Measurements from ENCODE around the gene FAXDC2. TPM values are rescaled to one million over a fixed set of nuclear protein-coding genes. Genes with fewer than 3 reads are reported as not detected.

The FAXDC2 gene
- total and polyA plus RNA-seq, 2 of the 8 experiments (the other 6 are each of a cell fraction or from before 2014, with no cell fraction given), result 3.7 to 5.9 TPM

DNA sequence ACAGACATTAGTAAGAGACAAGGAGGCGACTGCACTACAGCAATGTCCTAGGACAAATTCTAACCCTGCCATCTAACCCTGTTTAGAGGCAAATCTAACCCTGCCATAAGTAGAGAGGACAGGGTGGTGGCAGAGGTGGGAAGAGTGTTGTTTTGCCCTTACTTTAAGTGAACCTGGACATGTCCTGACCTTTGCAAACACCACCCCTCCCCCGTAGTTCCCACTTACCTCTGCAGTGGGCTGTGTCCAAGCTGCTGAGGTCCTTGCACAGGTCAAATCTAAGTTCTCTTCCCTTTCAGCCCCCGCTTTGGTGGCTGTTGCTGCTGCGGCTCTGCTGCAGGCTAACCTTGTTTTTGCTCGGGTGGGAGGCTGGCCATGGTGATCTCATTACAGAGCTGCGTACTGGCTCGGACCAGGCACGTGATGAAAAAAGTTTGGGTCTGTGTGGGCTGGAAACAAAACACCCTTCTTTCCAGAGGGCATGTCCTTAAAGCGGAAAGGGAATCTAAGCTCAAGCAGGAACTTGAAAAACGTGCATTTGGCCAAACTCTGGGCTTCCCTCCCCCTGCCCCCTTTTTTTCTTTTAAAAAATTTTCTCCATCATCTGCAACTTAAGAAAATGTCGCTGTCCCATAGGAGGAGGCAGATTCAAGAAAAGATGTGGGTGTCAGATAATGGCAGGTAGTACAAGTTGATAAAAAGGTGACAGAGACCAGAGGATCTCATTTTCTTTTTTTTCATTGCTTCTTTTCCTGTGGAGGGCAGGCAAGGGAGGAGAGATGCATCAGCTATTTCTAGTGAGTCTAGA, at the start of gene FAXDC2 (continued):
- TF ChIP-seq, protein P1, sequence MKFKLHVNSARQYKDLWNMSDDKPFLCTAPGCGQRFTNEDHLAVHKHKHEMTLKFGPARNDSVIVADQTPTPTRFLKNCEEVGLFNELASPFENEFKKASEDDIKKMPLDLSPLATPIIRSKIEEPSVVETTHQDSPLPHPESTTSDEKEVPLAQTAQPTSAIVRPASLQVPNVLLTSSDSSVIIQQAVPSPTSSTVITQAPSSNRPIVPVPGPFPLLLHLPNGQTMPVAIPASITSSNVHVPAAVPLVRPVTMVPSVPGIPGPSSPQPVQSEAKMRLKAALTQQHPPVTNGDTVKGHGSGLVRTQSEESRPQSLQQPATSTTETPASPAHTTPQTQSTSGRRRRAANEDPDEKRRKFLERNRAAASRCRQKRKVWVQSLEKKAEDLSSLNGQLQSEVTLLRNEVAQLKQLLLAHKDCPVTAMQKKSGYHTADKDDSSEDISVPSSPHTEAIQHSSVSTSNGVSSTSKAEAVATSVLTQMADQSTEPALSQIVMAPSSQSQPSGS (IDR thresholded peaks at IDR 0.05; ENCODE audit: low read length), result 0 out of 2 replicates have a peak, but pooled peaks have one; percentile 27
- TF ChIP-seq TAF1 (IDR thresholded peaks at IDR 0.05; ENCODE audit: low read depth, low read length) (peak; percentile 53; the same call in 1 of the 2 replicates), PHF8 (conservative IDR thresholded peaks at IDR 0.05; ENCODE audit: low read depth, low read length) (0 out of 2 replicates have a peak, but pooled peaks have one; percentile 41), POLR2A (IDR thresholded peaks at IDR 0.05; ENCODE audit: control extremely low read depth in 1 of 2, low read depth in 2 of 2, low read length in 2 of 2) (peak in 1 of 2 experiments; percentile 55; a peak in 2 of 3 replicates), KDM4A (IDR thresholded peaks at IDR 0.05; ENCODE audit: low read depth, low read length, severe bottlenecking) (no peak), TCF12 (IDR thresholded peaks at IDR 0.05; ENCODE audit: low read depth, low read length) (no peak), HDAC2 (IDR thresholded peaks at IDR 0.05; ENCODE audit: borderline replicate concordance in 1 of 2, low read depth in 2 of 2, low read length in 2 of 2) (no peak), SRF (IDR thresholded peaks at IDR 0.05; ENCODE audit: low read depth, low read length) (no peak), JUND (IDR thresholded peaks at IDR 0.05; ENCODE audit: low read length) (peak; percentile 58; the same call in 1 of the 2 replicates), SAP30 (IDR thresholded peaks at IDR 0.05; ENCODE audit: insufficient read depth, insufficient replicate concordance, low read length) (no peak), KDM5A (IDR thresholded peaks at IDR 0.05; ENCODE audit: low read length) (no peak), SP2 (IDR thresholded peaks at IDR 0.05; ENCODE audit: low read length) (no peak), HDAC6 (IDR thresholded peaks at IDR 0.05; ENCODE audit: low read depth, low read length) (no peak), POLR2AphosphoS5 (IDR thresholded peaks at IDR 0.05; ENCODE audit: low read depth, low read length) (peak; percentile 53; the same call in 1 of the 2 replicates)
- TF ChIP-seq, protein P2, sequence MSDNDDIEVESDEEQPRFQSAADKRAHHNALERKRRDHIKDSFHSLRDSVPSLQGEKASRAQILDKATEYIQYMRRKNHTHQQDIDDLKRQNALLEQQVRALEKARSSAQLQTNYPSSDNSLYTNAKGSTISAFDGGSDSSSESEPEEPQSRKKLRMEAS (IDR thresholded peaks at IDR 0.05), result peak; percentile 64
- TF ChIP-seq, protein P3, sequence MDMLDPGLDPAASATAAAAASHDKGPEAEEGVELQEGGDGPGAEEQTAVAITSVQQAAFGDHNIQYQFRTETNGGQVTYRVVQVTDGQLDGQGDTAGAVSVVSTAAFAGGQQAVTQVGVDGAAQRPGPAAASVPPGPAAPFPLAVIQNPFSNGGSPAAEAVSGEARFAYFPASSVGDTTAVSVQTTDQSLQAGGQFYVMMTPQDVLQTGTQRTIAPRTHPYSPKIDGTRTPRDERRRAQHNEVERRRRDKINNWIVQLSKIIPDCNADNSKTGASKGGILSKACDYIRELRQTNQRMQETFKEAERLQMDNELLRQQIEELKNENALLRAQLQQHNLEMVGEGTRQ (IDR thresholded peaks at IDR 0.05; ENCODE audit: low read length), result peak; percentile 87
- TF ChIP-seq, protein P4, sequence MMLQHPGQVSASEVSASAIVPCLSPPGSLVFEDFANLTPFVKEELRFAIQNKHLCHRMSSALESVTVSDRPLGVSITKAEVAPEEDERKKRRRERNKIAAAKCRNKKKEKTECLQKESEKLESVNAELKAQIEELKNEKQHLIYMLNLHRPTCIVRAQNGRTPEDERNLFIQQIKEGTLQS (IDR thresholded peaks at IDR 0.05; ENCODE audit: insufficient read depth, low read depth, low read length), result peak; percentile 33; the same call in 1 of the 2 replicates
